ENCODE data around the gene FLRT2. TPM values are rescaled to one million over a fixed set of nuclear protein-coding genes. Genes with fewer than 3 reads are reported as not detected.
A peak's percentile ranks its signal among the peaks of the same experiment; 100 is the strongest.

The FLRT2 gene
- polyA plus RNA-seq, 3 donors: 0.01 TPM; not detected in 2

DNA sequence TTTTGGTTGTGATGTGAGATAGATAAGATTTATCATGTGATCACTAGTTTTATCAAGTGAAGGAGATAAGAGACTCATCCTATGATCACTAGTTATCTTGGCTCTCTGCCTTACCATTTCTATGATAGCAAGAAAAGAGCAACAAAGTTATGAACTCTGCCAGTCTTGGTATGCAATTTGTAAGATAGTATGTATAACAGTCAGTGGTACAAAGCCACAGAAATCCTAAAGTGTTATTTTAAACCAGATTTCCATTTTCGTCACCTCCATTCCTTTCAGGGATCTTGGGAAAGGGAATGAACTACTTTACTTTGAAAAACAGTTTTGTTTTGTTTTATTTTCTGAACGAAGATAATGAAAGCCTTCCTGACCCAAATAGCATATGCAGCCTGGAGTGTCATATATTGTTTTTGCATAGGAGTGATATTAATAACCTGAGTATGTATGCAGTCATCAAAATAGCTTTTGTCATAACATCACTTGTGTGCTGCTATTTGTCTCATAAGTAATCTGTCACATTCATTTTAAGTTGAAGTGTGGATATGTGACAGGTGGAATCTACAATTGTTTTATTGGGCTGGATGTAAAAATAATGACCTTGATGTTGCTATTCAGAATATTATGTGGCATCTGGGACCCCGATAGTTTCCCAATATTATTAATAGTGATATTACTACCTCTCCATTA lies 35.0 kb downstream of the FLRT2 start:
- Histone ChIP-seq H3K36me3 (replicated peaks in 1 of 2; ENCODE audit: control insufficient read depth in 1 of 2, insufficient read depth in 2 of 2, low read length in 2 of 2) (no peaks in the 10 kb centered on the region), H3K4me1 (ENCODE audit: control insufficient read depth in 1 of 2, insufficient read depth in 2 of 2, low read length in 2 of 2) (no peaks in the 10 kb centered on the region), H3K27me3 (ENCODE audit: control insufficient read depth in 2 of 2, insufficient read depth in 2 of 2, low read length in 2 of 2) (no peaks in the 10 kb centered on the region), H3K9me3 (replicated peaks in 1 of 2; ENCODE audit: control insufficient read depth in 1 of 2, insufficient read depth in 1 of 2, low read length in 2 of 2) (no peaks in the 10 kb centered on the region), H3K27ac (ENCODE audit: low read depth in 1 of 2, low read length in 2 of 2) (no peak overlapping the region), H3K4me2 (replicated peaks; ENCODE audit: extremely low read depth, low read length, poor library complexity, severe bottlenecking) (no peak overlapping the region), H3K4me3 (replicated peaks in 1 of 3; ENCODE audit: low read depth in 2 of 3, low read length in 3 of 3) (no peak overlapping the region), H2AFZ (ENCODE audit: insufficient read depth, low read depth, low read length, poor library complexity, severe bottlenecking) (no peak overlapping the region), H3K79me2 (ENCODE audit: insufficient read depth, low read length) (no peaks in the 10 kb centered on the region), H4K20me1 (ENCODE audit: insufficient read depth, low read length) (no peaks in the 10 kb centered on the region), H3K9ac (ENCODE audit: insufficient read depth, low read length, poor library complexity, severe bottlenecking) (no peak overlapping the region)
- no CpG with 5 or more reads among the region's 3 CpGs for WGBS (ENCODE audit: insufficient coverage)
- no peak overlapping the region for H3K27ac Mint-ChIP-seq
- H3K4me3 Mint-ChIP-seq: no peak overlapping the region
- DNase-seq: no peak
- peaks cover 0 to 6% (median 3%) of the 10 kb centered on the region in 7 donors for H3K9me3 Mint-ChIP-seq
- H3K4me1 Mint-ChIP-seq: no peaks in the 10 kb centered on the region
- TF ChIP-seq, protein P1, sequence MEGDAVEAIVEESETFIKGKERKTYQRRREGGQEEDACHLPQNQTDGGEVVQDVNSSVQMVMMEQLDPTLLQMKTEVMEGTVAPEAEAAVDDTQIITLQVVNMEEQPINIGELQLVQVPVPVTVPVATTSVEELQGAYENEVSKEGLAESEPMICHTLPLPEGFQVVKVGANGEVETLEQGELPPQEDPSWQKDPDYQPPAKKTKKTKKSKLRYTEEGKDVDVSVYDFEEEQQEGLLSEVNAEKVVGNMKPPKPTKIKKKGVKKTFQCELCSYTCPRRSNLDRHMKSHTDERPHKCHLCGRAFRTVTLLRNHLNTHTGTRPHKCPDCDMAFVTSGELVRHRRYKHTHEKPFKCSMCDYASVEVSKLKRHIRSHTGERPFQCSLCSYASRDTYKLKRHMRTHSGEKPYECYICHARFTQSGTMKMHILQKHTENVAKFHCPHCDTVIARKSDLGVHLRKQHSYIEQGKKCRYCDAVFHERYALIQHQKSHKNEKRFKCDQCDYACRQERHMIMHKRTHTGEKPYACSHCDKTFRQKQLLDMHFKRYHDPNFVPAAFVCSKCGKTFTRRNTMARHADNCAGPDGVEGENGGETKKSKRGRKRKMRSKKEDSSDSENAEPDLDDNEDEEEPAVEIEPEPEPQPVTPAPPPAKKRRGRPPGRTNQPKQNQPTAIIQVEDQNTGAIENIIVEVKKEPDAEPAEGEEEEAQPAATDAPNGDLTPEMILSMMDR (IDR thresholded peaks at IDR 0.05): no peak
- no peaks in the 10 kb centered on the region for H3K36me3 Mint-ChIP-seq
- intact Hi-C loops (cut with micrococcal nuclease): loop anchor here in 1 of 2 donors (10.0 kb wide), 1 partner anchor 60 kb away; no protein-coding TSS in a partner anchor
- no peaks in the 10 kb centered on the region for H3K27me3 Mint-ChIP-seq (ENCODE audit: low read depth in 3 of 3)

DNA sequence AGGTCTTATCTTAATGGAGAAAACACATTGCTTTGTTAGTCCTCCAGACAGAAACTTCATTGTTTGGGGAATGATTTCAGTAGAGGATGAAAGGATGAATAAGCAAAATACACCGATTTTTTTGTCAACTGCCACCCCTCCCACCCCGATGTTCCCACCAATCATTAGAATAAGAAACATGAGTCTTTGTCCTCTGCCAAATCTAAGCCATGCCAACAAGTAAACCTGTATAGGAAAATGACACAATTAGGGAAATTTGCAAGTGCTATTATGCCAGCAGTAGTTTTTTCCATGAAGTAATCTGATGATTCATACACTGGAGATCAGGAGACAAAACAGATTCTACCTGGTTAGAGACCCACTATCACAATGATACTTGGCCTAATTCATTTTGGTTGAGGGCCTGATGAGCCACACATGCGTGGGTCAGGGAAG lies 35.9 kb downstream of the FLRT2 start:
- Mint-ChIP-seq H3K9me3 (peaks cover 0 to 6% (median 3%) of the 10 kb centered on the region in 7 donors), H3K36me3 (no peaks in the 10 kb centered on the region), H3K27ac (peak overlapping the region in 1 of 7 donors; percentile 4), H3K4me1 (no peaks in the 10 kb centered on the region), H3K4me3 (no peak overlapping the region), H3K27me3 (ENCODE audit: low read depth in 3 of 3) (no peaks in the 10 kb centered on the region)
- H2AFZ ChIP-seq (ENCODE audit: insufficient read depth, low read depth, low read length, poor library complexity, severe bottlenecking): no peak overlapping the region
- H3K9me3 ChIP-seq (replicated peaks in 1 of 2; ENCODE audit: control insufficient read depth in 1 of 2, insufficient read depth in 1 of 2, low read length in 2 of 2): no peaks in the 10 kb centered on the region
- no peak overlapping the region for H3K4me2 ChIP-seq (replicated peaks; ENCODE audit: extremely low read depth, low read length, poor library complexity, severe bottlenecking)
- intact Hi-C loops (cut with micrococcal nuclease): loop anchor here in 1 of 2 donors (10.0 kb wide), 1 partner anchor 59 kb away; no protein-coding TSS in a partner anchor
- no CpG with 5 or more reads among the region's 3 CpGs for WGBS (ENCODE audit: insufficient coverage)
- H3K27me3 ChIP-seq (ENCODE audit: control insufficient read depth in 2 of 2, insufficient read depth in 2 of 2, low read length in 2 of 2): no peaks in the 10 kb centered on the region
- peak in 1 of 3 donors; percentile 18 for DNase-seq
- no peak overlapping the region for H3K4me3 ChIP-seq (replicated peaks in 1 of 3; ENCODE audit: low read depth in 2 of 3, low read length in 3 of 3)
- no peaks in the 10 kb centered on the region for H3K79me2 ChIP-seq (ENCODE audit: insufficient read depth, low read length)
- TF ChIP-seq, protein P1 (IDR thresholded peaks at IDR 0.05): no peak
- no peaks in the 10 kb centered on the region for H4K20me1 ChIP-seq (ENCODE audit: insufficient read depth, low read length)
- H3K4me1 ChIP-seq (ENCODE audit: control insufficient read depth in 1 of 2, insufficient read depth in 2 of 2, low read length in 2 of 2): no peaks in the 10 kb centered on the region
- H3K9ac ChIP-seq (ENCODE audit: insufficient read depth, low read length, poor library complexity, severe bottlenecking): no peak overlapping the region
- H3K27ac ChIP-seq (ENCODE audit: low read depth in 1 of 2, low read length in 2 of 2): no peak overlapping the region
- H3K36me3 ChIP-seq (replicated peaks in 1 of 2; ENCODE audit: control insufficient read depth in 1 of 2, insufficient read depth in 2 of 2, low read length in 2 of 2): no peaks in the 10 kb centered on the region

Measured in CD14-positive monocyte (primary cell).